Measurements from ENCODE around the gene BAX. TPM values are rescaled to one million over a fixed set of nuclear protein-coding genes. Genes with fewer than 3 reads are reported as not detected.

The BAX gene
- polyA plus RNA-seq, 4 donors: 138 to 199 (median 162) TPM

- Histone ChIP-seq H3K4me3 (ENCODE audit: low read depth in 1 of 3, low read length in 3 of 3) (no peak overlapping the region), H3K36me3 (ENCODE audit: control insufficient read depth in 3 of 3, insufficient read depth in 2 of 3, low read depth in 1 of 3, low read length in 3 of 3) (peaks cover 3 to 89% (median 4%) of the 10 kb centered on the region in 3 donors), H3K27ac (ENCODE audit: low read depth in 1 of 3, low read length in 2 of 3) (no peak overlapping the region), H3K9me3 (ENCODE audit: control insufficient read depth in 2 of 2, insufficient read depth in 1 of 2, low read depth in 1 of 2, low read length in 1 of 2) (no peaks in the 10 kb centered on the region), H3K27me3 (ENCODE audit: control insufficient read depth in 3 of 3, insufficient read depth in 3 of 3, low read length in 3 of 3) (no peaks in the 10 kb centered on the region), H3K4me1 (ENCODE audit: control insufficient read depth in 3 of 3, insufficient read depth in 2 of 3, low read depth in 1 of 3, low read length in 2 of 3) (peaks cover 0 to 6% (median 0%) of the 10 kb centered on the region in 3 donors)
- peak; percentile 77 to 91 for DNase-seq
- no peak for FAIRE-seq
- 15 to 19% (median 15%) methylated on average over 19 of the region's 19 CpGs for WGBS, 3 donors
These were observed 16.3 kb downstream of the BAX start for GRCh38 chr19:48970923-48971395.

DNA sequence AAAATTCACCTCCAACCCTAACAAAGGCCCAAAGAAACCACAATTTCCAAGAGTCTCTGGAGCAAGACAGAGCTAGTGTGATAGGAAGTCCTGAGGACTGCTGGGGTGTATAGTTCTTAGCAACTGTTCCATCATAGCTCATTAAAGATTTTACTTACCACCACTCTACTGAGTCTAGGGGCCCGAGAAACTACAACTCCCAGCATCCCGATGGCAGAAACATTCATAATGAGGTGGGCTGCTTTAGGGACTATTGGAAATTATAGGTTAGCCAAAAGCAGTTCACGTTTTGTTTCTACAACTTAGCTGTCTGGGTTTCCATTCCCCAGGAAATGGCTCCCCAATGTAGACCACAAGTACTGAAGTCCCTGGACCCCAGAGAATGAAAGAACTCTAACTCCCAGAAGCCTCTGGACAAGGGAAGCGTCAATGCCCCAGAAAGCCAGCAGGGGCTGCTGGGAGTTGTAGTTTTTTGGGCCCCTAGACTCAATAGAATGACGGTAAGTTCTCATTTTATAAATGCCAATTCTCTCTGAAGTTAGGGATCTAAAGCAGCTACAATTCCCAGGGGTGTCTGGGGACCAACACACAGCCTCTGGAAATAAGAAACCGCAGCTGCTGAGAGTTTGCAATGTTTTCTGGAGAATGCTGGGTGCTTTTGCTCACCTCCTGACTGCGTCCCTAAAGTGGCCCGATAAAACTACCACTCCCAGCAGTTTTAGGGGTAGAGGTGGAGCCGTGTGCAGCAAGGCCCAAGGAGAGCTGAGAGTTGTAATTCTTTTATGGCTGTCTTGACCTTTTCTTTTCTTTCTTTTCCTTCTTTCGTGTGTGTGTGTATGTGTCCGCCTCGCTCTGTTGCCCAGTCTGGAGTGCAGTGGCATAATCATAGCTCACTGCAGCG lies 21.5 kb downstream of the BAX start:
- no peaks in the 10 kb centered on the region for H3K9me3 ChIP-seq (ENCODE audit: control insufficient read depth in 2 of 2, insufficient read depth in 1 of 2, low read depth in 1 of 2, low read length in 1 of 2)
- no peak overlapping the region for H3K4me3 ChIP-seq (ENCODE audit: low read depth in 1 of 3, low read length in 3 of 3)
- H3K27me3 ChIP-seq (ENCODE audit: control insufficient read depth in 3 of 3, insufficient read depth in 3 of 3, low read length in 3 of 3): no peaks in the 10 kb centered on the region
- H3K4me1 ChIP-seq (ENCODE audit: control insufficient read depth in 3 of 3, insufficient read depth in 2 of 3, low read depth in 1 of 3, low read length in 2 of 3): no peaks in the 10 kb centered on the region
- no peak for FAIRE-seq
- 88 to 95% (median 89%) methylated on average over 13 of the region's 13 CpGs for WGBS, 3 donors
- no peak for DNase-seq
- no peak overlapping the region for H3K27ac ChIP-seq (ENCODE audit: low read depth in 1 of 3, low read length in 2 of 3)
- H3K36me3 ChIP-seq (ENCODE audit: control insufficient read depth in 3 of 3, insufficient read depth in 2 of 3, low read depth in 1 of 3, low read length in 3 of 3): peaks cover 2 to 80% (median 3%) of the 10 kb centered on the region in 3 donors

DNA sequence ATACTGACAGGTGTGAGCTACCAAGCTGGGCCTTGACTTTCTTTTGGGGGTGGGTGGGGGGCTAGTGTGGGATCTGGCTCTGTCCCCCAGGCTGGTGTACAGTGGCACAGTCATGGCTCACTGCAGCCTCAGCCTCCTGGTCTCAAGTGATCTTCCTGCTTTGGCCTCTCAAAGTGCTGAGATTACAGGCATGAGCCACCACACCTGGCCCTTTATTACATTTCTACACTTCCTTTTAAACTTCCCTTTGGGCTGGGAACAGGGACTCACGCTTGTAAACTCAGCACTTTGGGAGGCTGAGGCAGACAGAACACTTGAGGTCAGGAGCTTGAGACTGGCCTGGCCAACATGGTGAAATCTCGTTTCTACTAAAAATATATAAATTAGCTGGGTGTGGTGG lies 22.4 kb downstream of the BAX start:
- Histone ChIP-seq H3K4me3 (ENCODE audit: low read depth in 1 of 3, low read length in 3 of 3) (no peak overlapping the region), H3K9me3 (ENCODE audit: control insufficient read depth in 2 of 2, insufficient read depth in 1 of 2, low read depth in 1 of 2, low read length in 1 of 2) (no peaks in the 10 kb centered on the region), H3K36me3 (ENCODE audit: control insufficient read depth in 3 of 3, insufficient read depth in 2 of 3, low read depth in 1 of 3, low read length in 3 of 3) (peaks cover 2 to 81% (median 3%) of the 10 kb centered on the region in 3 donors), H3K27me3 (ENCODE audit: control insufficient read depth in 3 of 3, insufficient read depth in 3 of 3, low read length in 3 of 3) (no peaks in the 10 kb centered on the region), H3K4me1 (ENCODE audit: control insufficient read depth in 3 of 3, insufficient read depth in 2 of 3, low read depth in 1 of 3, low read length in 2 of 3) (no peaks in the 10 kb centered on the region), H3K27ac (ENCODE audit: low read depth in 1 of 3, low read length in 2 of 3) (no peak overlapping the region)
- FAIRE-seq (no peak), DNase-seq (no peak)
- whole genome bisulfite sequencing, 3 donors: 55 to 81% (median 71%) methylated on average over 2 of the region's 2 CpGs

- Histone ChIP-seq H3K27ac (ENCODE audit: low read depth in 1 of 3, low read length in 2 of 3) (no peak overlapping the region), H3K9me3 (ENCODE audit: control insufficient read depth in 2 of 2, insufficient read depth in 1 of 2, low read depth in 1 of 2, low read length in 1 of 2) (no peaks in the 10 kb centered on the region), H3K4me1 (ENCODE audit: control insufficient read depth in 3 of 3, insufficient read depth in 2 of 3, low read depth in 1 of 3, low read length in 2 of 3) (no peaks in the 10 kb centered on the region), H3K36me3 (ENCODE audit: control insufficient read depth in 3 of 3, insufficient read depth in 2 of 3, low read depth in 1 of 3, low read length in 3 of 3) (peaks cover 0 to 81% (median 7%) of the 10 kb centered on the region in 3 donors), H3K4me3 (ENCODE audit: low read depth in 1 of 3, low read length in 3 of 3) (no peak overlapping the region), H3K27me3 (ENCODE audit: control insufficient read depth in 3 of 3, insufficient read depth in 3 of 3, low read length in 3 of 3) (no peaks in the 10 kb centered on the region)
- 95 to 97% (median 97%) methylated on average over 9 of the region's 9 CpGs for WGBS, 3 donors
- DNase-seq: no peak
- FAIRE-seq: no peak
These were observed 27.6 kb downstream of the BAX start for GRCh38 chr19:48982280-48982679.

DNA sequence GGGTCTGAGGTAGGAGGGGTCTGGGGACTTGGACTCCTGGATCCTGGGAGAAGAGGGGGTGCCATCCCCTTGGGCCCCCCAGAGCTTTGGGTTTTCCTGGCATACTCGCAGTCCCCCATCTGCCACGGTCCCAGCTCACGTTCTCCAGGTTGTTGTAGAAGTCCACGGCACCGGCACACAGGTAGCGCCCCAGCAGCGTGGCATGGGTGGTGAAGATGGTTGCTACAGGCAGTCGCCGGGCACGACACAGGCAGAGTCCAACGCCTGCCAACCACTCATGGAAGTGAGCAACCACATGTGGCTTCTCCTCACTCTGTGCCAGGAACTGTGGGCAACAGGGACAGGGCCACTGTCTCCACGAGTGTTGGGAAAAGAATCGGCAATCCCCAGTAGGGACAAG lies 31.0 kb downstream of the BAX start:
- Histone ChIP-seq H3K9me3 (ENCODE audit: control insufficient read depth in 2 of 2, insufficient read depth in 1 of 2, low read depth in 1 of 2, low read length in 1 of 2) (no peaks in the 10 kb centered on the region), H3K27ac (ENCODE audit: low read depth in 1 of 3, low read length in 2 of 3) (no peak overlapping the region), H3K27me3 (ENCODE audit: control insufficient read depth in 3 of 3, insufficient read depth in 3 of 3, low read length in 3 of 3) (no peaks in the 10 kb centered on the region), H3K4me3 (ENCODE audit: low read depth in 1 of 3, low read length in 3 of 3) (no peak overlapping the region), H3K4me1 (ENCODE audit: control insufficient read depth in 3 of 3, insufficient read depth in 2 of 3, low read depth in 1 of 3, low read length in 2 of 3) (no peaks in the 10 kb centered on the region), H3K36me3 (ENCODE audit: control insufficient read depth in 3 of 3, insufficient read depth in 2 of 3, low read depth in 1 of 3, low read length in 3 of 3) (peaks cover 4 to 87% (median 8%) of the 10 kb centered on the region in 3 donors)
- no peak for DNase-seq
- 95 to 98% (median 97%) methylated on average over 13 of the region's 13 CpGs for WGBS, 3 donors
- no peak for FAIRE-seq

DNA sequence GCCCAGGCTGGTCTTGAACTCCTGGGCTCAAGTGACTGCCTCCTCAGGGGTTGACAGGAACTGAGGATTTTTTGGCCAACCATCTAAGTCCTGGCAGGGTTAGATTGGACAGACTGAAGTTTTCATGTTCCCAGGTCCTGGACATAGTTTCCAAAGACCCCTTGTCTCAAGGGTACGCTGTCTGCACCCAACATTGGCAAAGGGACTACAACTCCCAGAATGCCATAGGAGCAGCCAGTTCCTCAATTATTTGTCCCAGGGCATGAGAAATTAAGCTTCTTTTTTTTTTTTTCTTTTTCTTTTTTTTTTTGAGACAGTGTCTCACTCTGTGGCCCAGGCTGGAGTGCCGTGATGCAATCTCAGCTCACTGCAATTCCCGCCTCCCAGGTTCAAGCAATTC lies 31.5 kb downstream of the BAX start:
- DNase-seq (no peak), FAIRE-seq (no peak)
- H3K4me1 ChIP-seq (ENCODE audit: control insufficient read depth in 3 of 3, insufficient read depth in 2 of 3, low read depth in 1 of 3, low read length in 2 of 3): peaks cover 0 to 3% (median 0%) of the 10 kb centered on the region in 3 donors
- H3K36me3 ChIP-seq (ENCODE audit: control insufficient read depth in 3 of 3, insufficient read depth in 2 of 3, low read depth in 1 of 3, low read length in 3 of 3): peaks cover 4 to 88% (median 8%) of the 10 kb centered on the region in 3 donors
- H3K9me3 ChIP-seq (ENCODE audit: control insufficient read depth in 2 of 2, insufficient read depth in 1 of 2, low read depth in 1 of 2, low read length in 1 of 2): no peaks in the 10 kb centered on the region
- WGBS, 3 donors: 90 to 94% (median 93%) methylated on average over 3 of the region's 3 CpGs
- H3K27ac ChIP-seq (ENCODE audit: low read depth in 1 of 3, low read length in 2 of 3): no peak overlapping the region
- H3K4me3 ChIP-seq (ENCODE audit: low read depth in 1 of 3, low read length in 3 of 3): no peak overlapping the region
- H3K27me3 ChIP-seq (ENCODE audit: control insufficient read depth in 3 of 3, insufficient read depth in 3 of 3, low read length in 3 of 3): no peaks in the 10 kb centered on the region

GRCh38 chr19:48987323-48987722 lies 32.6 kb downstream of the BAX start:
- no peaks in the 10 kb centered on the region for H3K9me3 ChIP-seq (ENCODE audit: control insufficient read depth in 2 of 2, insufficient read depth in 1 of 2, low read depth in 1 of 2, low read length in 1 of 2)
- DNase-seq: no peak
- H3K36me3 ChIP-seq (ENCODE audit: control insufficient read depth in 3 of 3, insufficient read depth in 2 of 3, low read depth in 1 of 3, low read length in 3 of 3): peaks cover 4 to 78% (median 7%) of the 10 kb centered on the region in 3 donors
- no peak for FAIRE-seq
- H3K4me1 ChIP-seq (ENCODE audit: control insufficient read depth in 3 of 3, insufficient read depth in 2 of 3, low read depth in 1 of 3, low read length in 2 of 3): peaks cover 2 to 13% (median 7%) of the 10 kb centered on the region in 3 donors
- H3K27ac ChIP-seq (ENCODE audit: low read depth in 1 of 3, low read length in 2 of 3): no peak overlapping the region
- no peak overlapping the region for H3K4me3 ChIP-seq (ENCODE audit: low read depth in 1 of 3, low read length in 3 of 3)
- WGBS, 3 donors: 86 to 88% (median 87%) methylated on average over 7 of the region's 7 CpGs
- H3K27me3 ChIP-seq (ENCODE audit: control insufficient read depth in 3 of 3, insufficient read depth in 3 of 3, low read length in 3 of 3): no peaks in the 10 kb centered on the region

- Histone ChIP-seq H3K4me3 (ENCODE audit: low read depth in 1 of 3, low read length in 3 of 3) (no peak overlapping the region), H3K4me1 (ENCODE audit: control insufficient read depth in 3 of 3, insufficient read depth in 2 of 3, low read depth in 1 of 3, low read length in 2 of 3) (peaks cover 2 to 13% (median 7%) of the 10 kb centered on the region in 3 donors), H3K27me3 (ENCODE audit: control insufficient read depth in 3 of 3, insufficient read depth in 3 of 3, low read length in 3 of 3) (no peaks in the 10 kb centered on the region), H3K27ac (ENCODE audit: low read depth in 1 of 3, low read length in 2 of 3) (no peak overlapping the region), H3K36me3 (ENCODE audit: control insufficient read depth in 3 of 3, insufficient read depth in 2 of 3, low read depth in 1 of 3, low read length in 3 of 3) (peaks cover 2 to 70% (median 4%) of the 10 kb centered on the region in 3 donors), H3K9me3 (ENCODE audit: control insufficient read depth in 2 of 2, insufficient read depth in 1 of 2, low read depth in 1 of 2, low read length in 1 of 2) (no peaks in the 10 kb centered on the region)
- DNase-seq (no peak), FAIRE-seq (no peak)
- WGBS, 3 donors: 88 to 98% (median 97%) methylated on average over 7 of the region's 7 CpGs
These were observed 33.6 kb downstream of the BAX start for GRCh38 chr19:48988286-48988685.

Measured in small intestine (tissue), 7 donors.